ENCODE results near the gene FER. TPM values are rescaled to one million over a fixed set of nuclear protein-coding genes. Genes with fewer than 3 reads are reported as not detected.
"Not testable (repeated sequence)": the region's sequence is repeated elsewhere in the genome, so short reads cannot be mapped to it uniquely, and the experiment has no call there.

FER gene
- total and polyA plus RNA-seq, 2 experiments from 2014 or later, result 10.6 to 29.4 TPM

- TF ChIP-seq EZH2phosphoT487 (IDR thresholded peaks at IDR 0.05; ENCODE audit: low read depth, severe bottlenecking, unreplicated experiment) (no peak), EZH2 (IDR thresholded peaks at IDR 0.05; ENCODE audit: borderline replicate concordance) (no peak), CTCF (IDR thresholded peaks at IDR 0.05; ENCODE audit: poor library complexity) (no peak)
- Histone ChIP-seq H3K4me3 (no peak overlapping the region), H3K27me3 (no peaks in the 10 kb centered on the region), H3K27ac (no peak overlapping the region), H2AFZ (no peak overlapping the region), H3K4me1 (ENCODE audit: insufficient read depth) (no peaks in the 10 kb centered on the region), H3K9me2 (replicated peaks; ENCODE audit: insufficient read depth) (no peaks in the 10 kb centered on the region), H3K9me3 (ENCODE audit: low read depth) (no peaks in the 10 kb centered on the region), H3K4me2 (no peak overlapping the region), H3K79me2 (peaks cover 3% of the 10 kb centered on the region), H3K36me3 (replicated peaks; ENCODE audit: insufficient read depth, low read depth) (no peaks in the 10 kb centered on the region), H4K20me1 (ENCODE audit: insufficient read depth, poor library complexity, severe bottlenecking) (no peaks in the 10 kb centered on the region)
- DNase-seq (ENCODE audit: low spot score), result no peak
Measured at GRCh38 chr5:109022056-109022455, 274.4 kb downstream of the FER start.

GRCh38 chr5:109025729-109026128, 278.0 kb downstream of the FER start:
- H3K4me1 ChIP-seq (ENCODE audit: insufficient read depth); H4K20me1 ChIP-seq (ENCODE audit: insufficient read depth, poor library complexity, severe bottlenecking); H2AFZ ChIP-seq; H3K9me3 ChIP-seq (ENCODE audit: low read depth); H3K79me2 ChIP-seq; H3K36me3 ChIP-seq (replicated peaks; ENCODE audit: insufficient read depth, low read depth); H3K4me2 ChIP-seq; DNase-seq (ENCODE audit: low spot score); H3K27me3 ChIP-seq; H3K4me3 ChIP-seq; H3K27ac ChIP-seq; H3K9me2 ChIP-seq (replicated peaks; ENCODE audit: insufficient read depth): not testable (repeated sequence)
- 30% methylated on average over 1 of the region's 1 CpG for WGBS (ENCODE audit: low lambda C conversion rate, missing lambda C conversion rate)

- Histone ChIP-seq H4K20me1 (ENCODE audit: insufficient read depth, poor library complexity, severe bottlenecking) (no peaks in the 10 kb centered on the region), H3K9me2 (replicated peaks; ENCODE audit: insufficient read depth) (no peaks in the 10 kb centered on the region), H3K27me3 (no peaks in the 10 kb centered on the region), H3K4me2 (no peak overlapping the region), H3K9me3 (ENCODE audit: low read depth) (no peaks in the 10 kb centered on the region), H3K36me3 (replicated peaks; ENCODE audit: insufficient read depth, low read depth) (no peaks in the 10 kb centered on the region), H3K27ac (no peak overlapping the region), H3K4me1 (ENCODE audit: insufficient read depth) (no peaks in the 10 kb centered on the region), H3K4me3 (no peak overlapping the region), H2AFZ (no peak overlapping the region), H3K79me2 (no peaks in the 10 kb centered on the region)
- WGBS (ENCODE audit: low lambda C conversion rate, missing lambda C conversion rate), result 94% methylated on average over 1 of the region's 1 CpG
- TF ChIP-seq EZH2 (IDR thresholded peaks at IDR 0.05; ENCODE audit: borderline replicate concordance) (no peak), CTCF (IDR thresholded peaks at IDR 0.05; ENCODE audit: poor library complexity) (no peak)
- DNase-seq (ENCODE audit: low spot score), result no peak
Measured at GRCh38 chr5:109027983-109028607, 280.4 kb downstream of the FER start.

GRCh38 chr5:109028608-109029299, 281.1 kb downstream of the FER start:
- H3K36me3 ChIP-seq (replicated peaks; ENCODE audit: insufficient read depth, low read depth), result no peaks in the 10 kb centered on the region
- no peaks in the 10 kb centered on the region for H3K27me3 ChIP-seq
- TF ChIP-seq CTCF (IDR thresholded peaks at IDR 0.05; ENCODE audit: poor library complexity) (no peak), EZH2 (IDR thresholded peaks at IDR 0.05; ENCODE audit: borderline replicate concordance) (no peak), EZH2phosphoT487 (IDR thresholded peaks at IDR 0.05; ENCODE audit: low read depth, severe bottlenecking, unreplicated experiment) (no peak)
- H3K9me3 ChIP-seq (ENCODE audit: low read depth), result no peaks in the 10 kb centered on the region
- no peaks in the 10 kb centered on the region for H3K4me1 ChIP-seq (ENCODE audit: insufficient read depth)
- H3K27ac ChIP-seq, result no peak overlapping the region
- H4K20me1 ChIP-seq (ENCODE audit: insufficient read depth, poor library complexity, severe bottlenecking), result no peaks in the 10 kb centered on the region
- no peaks in the 10 kb centered on the region for H3K79me2 ChIP-seq
- H2AFZ ChIP-seq, result no peak overlapping the region
- no peak overlapping the region for H3K4me3 ChIP-seq
- no peak for DNase-seq (ENCODE audit: low spot score)
- no peak overlapping the region for H3K4me2 ChIP-seq
- H3K9me2 ChIP-seq (replicated peaks; ENCODE audit: insufficient read depth), result no peaks in the 10 kb centered on the region
- 89% methylated on average over 2 of the region's 2 CpGs for WGBS (ENCODE audit: low lambda C conversion rate, missing lambda C conversion rate)
